Activated CD4-positive, alpha-beta T cell treated with anti-CD3 and anti-CD28 coated beads, Interleukin-2, amount 10 ng/mL, durations not matched to agents 24 days and 14 days (primary cell): ENCODE results near the gene ATAD3C. TPM values are rescaled to one million over a fixed set of nuclear protein-coding genes. Genes with fewer than 3 reads are reported as not detected.
"Not testable (repeated sequence)": the region's sequence is repeated elsewhere in the genome, so short reads cannot be mapped to it uniquely, and the experiment has no call there.

Experiments
- DNase-seq: peaks from one replicate; pipeline ENCODE4 v3.0.0; 2022
- H3K27ac Mint-ChIP-seq: one replicate; pipeline ENCODE4 v1.8.0; 2022; ENCODE audit warnings: mild to moderate bottlenecking, mixed read lengths
- H3K27me3 Mint-ChIP-seq: one replicate; pipeline ENCODE4 v1.8.0; 2022; ENCODE audit warnings: mixed read lengths
- H3K36me3 Mint-ChIP-seq: one replicate; pipeline ENCODE4 v1.8.0; 2022; ENCODE audit warnings: low read depth, mild to moderate bottlenecking, mixed read lengths
- H3K4me1 Mint-ChIP-seq: one replicate; pipeline ENCODE4 v1.8.0; 2021; ENCODE audit warnings: mixed read lengths
- H3K4me3 Mint-ChIP-seq: one replicate; pipeline ENCODE4 v1.8.0; 2022; ENCODE audit warnings: mild to moderate bottlenecking, moderate library complexity, mixed read lengths
- H3K9me3 Mint-ChIP-seq: one replicate; pipeline ENCODE4 v1.8.0; 2021; ENCODE audit warnings: mixed read lengths
- intact Hi-C: fragments of 100-400 bp; cut with micrococcal nuclease; formaldehyde crosslinking; loops from one replicate; pipeline ENCODE4 v1.15.1; 2023
- total RNA-seq: library from RNA; stranded (reverse); gene quantifications from 2 replicates; pipeline ENCODE4 v1.2.3, GENCODE V29; 2022

Gene ATAD3C
- total RNA-seq, 1 donor from 2014 or later, result 0.75 TPM

GRCh38 chr1:1456683-1457255 lies 7.3 kb downstream of the ATAD3C start:
- H3K4me3 Mint-ChIP-seq, H3K27me3 Mint-ChIP-seq, H3K36me3 Mint-ChIP-seq, DNase-seq, H3K4me1 Mint-ChIP-seq, H3K27ac Mint-ChIP-seq, H3K9me3 Mint-ChIP-seq, intact Hi-C loops: not testable (repeated sequence)

DNA sequence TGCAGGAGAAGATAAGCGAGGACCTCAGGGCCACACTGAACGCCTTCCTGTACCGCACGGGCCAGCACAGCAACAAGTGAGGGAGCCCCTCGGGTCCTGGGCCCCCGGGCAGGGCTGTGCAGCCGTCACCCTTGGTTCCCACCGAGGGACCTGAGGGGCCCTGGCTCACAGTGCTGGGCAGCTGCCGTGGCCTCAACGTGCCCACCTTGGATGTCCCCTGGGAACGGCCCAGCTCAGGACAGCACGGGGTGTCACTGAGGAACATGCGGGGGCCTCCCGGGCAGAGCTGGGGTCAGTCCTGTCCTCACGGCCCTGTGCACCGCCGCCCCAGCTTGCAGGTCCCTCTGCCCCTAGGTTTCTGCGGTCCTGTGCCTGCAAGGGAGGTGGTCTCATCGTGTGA lies 9.7 kb downstream of the ATAD3C start:
- H3K36me3 Mint-ChIP-seq, intact Hi-C loops, DNase-seq, H3K4me3 Mint-ChIP-seq, H3K27ac Mint-ChIP-seq, H3K4me1 Mint-ChIP-seq, H3K27me3 Mint-ChIP-seq, H3K9me3 Mint-ChIP-seq: not testable (repeated sequence)

DNA sequence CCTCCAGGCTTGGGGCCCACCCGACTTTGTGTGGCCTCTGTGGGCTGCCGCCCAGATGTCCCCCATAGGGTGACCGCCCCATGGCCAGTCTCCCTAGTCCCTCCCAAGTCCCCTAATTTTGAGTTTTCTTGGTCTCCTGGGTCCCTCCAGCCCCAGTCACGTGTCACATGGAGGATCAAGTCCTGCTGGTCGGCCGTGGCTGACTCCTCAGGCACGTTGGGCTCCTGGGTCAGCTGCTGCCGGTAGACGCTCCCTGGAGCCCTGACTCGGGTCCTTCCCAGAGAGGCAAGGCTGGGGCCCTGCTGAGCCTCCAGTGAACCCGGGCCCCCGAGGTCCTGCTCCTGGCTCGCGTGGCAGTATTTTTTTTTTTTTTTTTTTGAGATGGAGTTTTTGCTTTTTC lies 10.2 kb downstream of the ATAD3C start:
- H3K4me3 Mint-ChIP-seq, H3K36me3 Mint-ChIP-seq, H3K9me3 Mint-ChIP-seq, H3K27ac Mint-ChIP-seq, intact Hi-C loops, H3K27me3 Mint-ChIP-seq, DNase-seq, H3K4me1 Mint-ChIP-seq: not testable (repeated sequence)

DNA sequence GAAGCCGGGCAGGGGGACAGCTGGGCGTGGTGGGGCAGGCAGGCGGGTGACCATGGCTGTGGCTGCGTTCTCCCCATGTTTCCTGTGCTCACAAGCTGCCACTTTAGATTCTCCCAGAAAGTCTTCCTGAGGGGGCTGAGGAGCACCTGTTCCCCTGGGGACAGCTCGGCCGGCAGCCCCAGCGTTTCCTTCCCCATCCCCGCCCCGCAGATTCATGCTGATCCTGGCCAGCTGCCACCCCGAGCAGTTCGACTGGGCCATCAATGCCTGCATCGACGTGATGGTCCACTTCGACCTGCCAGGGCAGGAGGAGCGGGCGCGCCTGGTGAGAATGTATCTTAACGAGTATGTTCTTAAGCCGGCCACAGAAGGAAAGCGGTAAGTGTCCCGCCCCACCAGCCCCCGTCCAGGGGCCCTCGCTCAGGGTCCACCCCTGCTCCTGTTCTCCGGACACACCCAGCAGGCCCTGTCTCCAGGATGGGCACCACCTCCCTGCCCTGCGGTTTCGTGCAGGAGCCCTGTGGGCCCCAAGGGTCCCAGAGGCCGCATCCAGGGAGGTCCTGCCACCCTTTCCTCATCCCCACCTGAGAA lies 11.1 kb downstream of the ATAD3C start:
- intact Hi-C loops, result no loop called here
- Mint-ChIP-seq H3K4me1 (no peaks in the 10 kb centered on the region), H3K9me3 (no peaks in the 10 kb centered on the region), H3K27ac (no peak overlapping the region), H3K4me3 (no peak overlapping the region), H3K27me3 (no peaks in the 10 kb centered on the region), H3K36me3 (no peaks in the 10 kb centered on the region)
- DNase-seq, result no peak

DNA sequence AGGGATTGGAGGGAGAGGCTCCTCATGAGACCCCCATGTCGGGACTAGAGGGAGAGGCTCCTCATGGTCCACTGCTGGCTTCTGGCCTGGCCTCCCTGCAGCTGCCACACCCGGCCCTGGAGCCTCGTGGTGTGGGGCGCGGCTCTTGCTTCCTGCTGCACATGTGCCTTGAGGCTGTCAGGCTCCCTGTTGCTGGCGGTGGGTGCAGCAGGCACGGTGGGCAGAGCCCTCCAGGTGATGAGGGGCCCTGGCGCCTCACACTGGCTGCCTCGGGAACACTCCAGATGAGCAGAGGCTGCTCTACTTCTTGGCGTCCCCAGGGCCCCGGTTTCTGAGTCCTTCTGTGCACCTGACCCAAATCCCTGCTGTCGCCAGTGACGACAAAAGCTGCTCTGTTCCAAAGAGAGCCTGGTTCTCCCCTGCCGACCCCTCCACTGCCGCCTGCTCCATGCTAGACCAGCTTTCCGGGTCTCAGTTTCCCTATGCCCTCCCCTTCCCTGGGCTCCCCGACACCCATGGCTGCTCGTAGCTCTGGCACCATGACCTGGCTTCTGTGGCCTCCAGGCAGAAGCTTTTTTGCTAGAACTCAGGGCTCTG lies 12.3 kb downstream of the ATAD3C start:
- intact Hi-C loops, result no loop called here
- Mint-ChIP-seq H3K27me3 (no peaks in the 10 kb centered on the region), H3K9me3 (no peaks in the 10 kb centered on the region), H3K4me1 (no peaks in the 10 kb centered on the region), H3K4me3 (no peak overlapping the region), H3K27ac (no peak overlapping the region), H3K36me3 (no peaks in the 10 kb centered on the region)
- no peak for DNase-seq

DNA sequence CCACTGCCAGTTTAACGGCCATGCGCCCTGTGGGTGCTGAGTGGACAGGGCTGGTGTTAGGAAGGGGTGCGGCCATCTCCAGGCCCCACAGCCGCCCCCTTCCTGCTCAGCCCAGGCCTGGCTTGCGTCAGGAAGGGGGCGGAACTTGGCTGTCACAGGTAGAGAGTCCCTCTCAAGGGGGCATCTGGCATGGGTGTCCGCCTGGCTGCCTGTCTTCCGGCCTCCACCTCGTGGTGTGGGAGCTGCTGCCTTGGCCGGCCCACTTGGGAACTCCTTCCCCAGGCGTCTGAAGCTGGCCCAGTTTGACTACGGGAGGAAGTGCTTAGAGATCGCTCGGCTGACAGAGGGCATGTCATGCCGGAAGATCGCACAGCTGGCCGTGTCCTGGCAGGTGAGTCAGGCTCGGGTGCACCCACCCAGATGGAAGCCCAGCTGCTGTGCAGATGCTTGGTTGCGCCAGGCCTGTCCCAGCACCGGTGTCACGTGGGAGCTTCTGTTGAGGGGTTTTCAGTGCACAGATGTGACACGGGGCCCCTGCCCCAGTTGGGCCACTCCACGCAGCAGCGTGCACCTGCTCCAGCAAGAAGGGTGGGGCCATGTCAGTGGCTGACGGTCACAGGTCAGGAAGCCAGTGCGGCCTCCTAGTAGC lies 13.0 kb downstream of the ATAD3C start:
- H3K27ac Mint-ChIP-seq, result no peak overlapping the region
- DNase-seq, result peak; percentile 63

GRCh38 chr1:1463312-1463711 lies 13.8 kb downstream of the ATAD3C start:
- no peak for DNase-seq
- H3K27ac Mint-ChIP-seq, result no peak overlapping the region
- no peak overlapping the region for H3K4me3 Mint-ChIP-seq
- H3K4me1 Mint-ChIP-seq, result no peaks in the 10 kb centered on the region
- H3K27me3 Mint-ChIP-seq, result no peaks in the 10 kb centered on the region
- H3K36me3 Mint-ChIP-seq, result no peaks in the 10 kb centered on the region
- intact Hi-C loops, result no loop called here
- no peaks in the 10 kb centered on the region for H3K9me3 Mint-ChIP-seq

More for the DNA sequence above, 13.0 kb downstream of the ATAD3C start:
- Mint-ChIP-seq H3K27me3 (no peaks in the 10 kb centered on the region), H3K9me3 (no peaks in the 10 kb centered on the region), H3K4me1 (no peaks in the 10 kb centered on the region), H3K36me3 (no peaks in the 10 kb centered on the region), H3K4me3 (no peak overlapping the region)
- intact Hi-C loops, result no loop called here

- H3K27me3 Mint-ChIP-seq, H3K4me3 Mint-ChIP-seq, H3K36me3 Mint-ChIP-seq, H3K27ac Mint-ChIP-seq, intact Hi-C loops, H3K9me3 Mint-ChIP-seq, DNase-seq: not testable (repeated sequence)
- H3K4me1 Mint-ChIP-seq, result peaks cover 12% of the 10 kb centered on the region
Observed at GRCh38 chr1:1468196-1468985, 18.9 kb downstream of the ATAD3C start.

DNA sequence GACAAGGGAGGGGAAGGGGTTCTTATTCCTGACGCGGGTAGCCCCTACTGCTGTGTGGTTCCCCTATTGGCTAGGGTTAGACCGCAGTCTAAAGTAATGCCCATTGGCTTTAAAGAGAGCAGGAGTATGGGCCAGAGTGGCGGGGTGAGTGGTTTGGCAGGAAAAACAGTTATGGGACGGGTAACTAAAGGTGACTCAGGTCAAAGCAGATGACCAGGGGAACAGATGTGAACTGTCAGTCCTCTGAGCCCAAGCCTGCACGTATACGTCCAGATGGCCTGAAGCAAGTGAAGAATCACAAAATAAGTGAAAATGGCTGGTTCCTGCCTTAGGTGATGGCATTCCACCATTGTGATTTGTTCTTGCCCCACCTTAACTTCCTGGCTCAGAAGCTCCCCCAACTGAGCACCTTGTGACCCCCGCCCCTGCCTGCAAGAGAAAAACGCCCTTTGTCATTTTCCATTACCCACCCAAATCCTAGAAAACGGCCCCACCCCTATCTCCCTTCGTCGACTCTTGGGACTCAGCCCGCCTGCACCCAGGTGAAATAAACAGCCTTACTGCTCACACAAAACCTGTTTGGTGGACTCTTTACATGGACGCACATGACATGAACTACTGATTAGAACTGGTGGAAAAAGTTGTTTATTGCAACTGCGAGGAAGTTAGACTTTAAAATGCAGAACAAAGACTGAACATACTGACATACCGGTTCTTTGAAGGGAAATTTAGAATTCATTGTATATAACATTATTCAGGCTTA lies 21.3 kb downstream of the ATAD3C start:
- Mint-ChIP-seq H3K27me3 (no peaks in the 10 kb centered on the region), H3K4me1 (peaks cover 15% of the 10 kb centered on the region), H3K9me3 (no peaks in the 10 kb centered on the region), H3K4me3 (peak overlapping the region; percentile 90), H3K27ac (peak overlapping the region; percentile 82), H3K36me3 (peaks cover 3% of the 10 kb centered on the region)
- peak; percentile 74 for DNase-seq
- intact Hi-C loops, result loop anchor here (1.0 kb wide), 3 partner anchors 64 to 144 kb away; partner anchors contain the start of genes MIB2 and MRPL20

DNA sequence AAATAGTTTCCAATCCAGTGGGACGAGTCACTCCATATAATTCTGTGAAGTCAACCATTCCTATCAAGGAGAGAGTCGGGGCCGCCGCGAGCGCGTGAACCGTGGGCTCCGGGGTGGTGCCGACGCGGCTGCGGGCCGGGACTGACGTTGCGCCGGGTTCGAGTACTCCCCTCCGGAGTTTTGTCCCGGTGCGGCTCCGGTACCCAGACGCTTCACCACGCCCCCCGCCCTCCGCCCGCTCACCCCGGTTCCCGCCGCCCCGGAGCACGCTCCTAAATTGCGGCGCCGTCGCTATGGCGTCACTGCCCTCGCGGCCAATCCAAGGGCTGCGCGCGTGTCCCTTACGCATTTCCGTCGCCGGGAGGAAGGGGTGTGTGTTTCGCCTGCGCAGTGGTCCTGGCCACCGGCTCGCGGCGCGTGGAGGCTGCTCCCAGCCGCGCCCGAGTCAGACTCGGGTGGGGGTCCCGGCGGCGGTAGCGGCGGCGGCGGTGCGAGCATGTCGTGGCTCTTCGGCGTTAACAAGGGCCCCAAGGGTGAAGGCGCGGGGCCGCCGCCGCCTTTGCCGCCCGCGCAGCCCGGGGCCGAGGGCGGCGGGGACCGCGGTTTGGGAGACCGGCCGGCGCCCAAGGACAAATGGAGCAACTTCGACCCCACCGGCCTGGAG lies 22.0 kb downstream of the ATAD3C start, which contains the start of gene ATAD3B:
Gene ATAD3B (plus strand): TSS at position 377 of the 664 bp plus-strand sequence. CDS start 120 bp downstream, at position 497.
- H3K36me3 Mint-ChIP-seq, result peaks cover 5% of the 10 kb centered on the region
- peak within 1 kb of the TSS; percentile 90 for H3K4me3 Mint-ChIP-seq
- no peaks in the 10 kb centered on the region for H3K9me3 Mint-ChIP-seq
- H3K27me3 Mint-ChIP-seq, result no peaks in the 10 kb centered on the region
- H3K4me1 Mint-ChIP-seq, result peaks cover 15% of the 10 kb centered on the region
- peak within 1 kb of the TSS; percentile 82 for H3K27ac Mint-ChIP-seq
- DNase-seq, result peak; percentile 98
- intact Hi-C loops, result loop anchor here (1.0 kb wide), 3 partner anchors 64 to 144 kb away; partner anchors contain the start of genes MIB2 and MRPL20

DNA sequence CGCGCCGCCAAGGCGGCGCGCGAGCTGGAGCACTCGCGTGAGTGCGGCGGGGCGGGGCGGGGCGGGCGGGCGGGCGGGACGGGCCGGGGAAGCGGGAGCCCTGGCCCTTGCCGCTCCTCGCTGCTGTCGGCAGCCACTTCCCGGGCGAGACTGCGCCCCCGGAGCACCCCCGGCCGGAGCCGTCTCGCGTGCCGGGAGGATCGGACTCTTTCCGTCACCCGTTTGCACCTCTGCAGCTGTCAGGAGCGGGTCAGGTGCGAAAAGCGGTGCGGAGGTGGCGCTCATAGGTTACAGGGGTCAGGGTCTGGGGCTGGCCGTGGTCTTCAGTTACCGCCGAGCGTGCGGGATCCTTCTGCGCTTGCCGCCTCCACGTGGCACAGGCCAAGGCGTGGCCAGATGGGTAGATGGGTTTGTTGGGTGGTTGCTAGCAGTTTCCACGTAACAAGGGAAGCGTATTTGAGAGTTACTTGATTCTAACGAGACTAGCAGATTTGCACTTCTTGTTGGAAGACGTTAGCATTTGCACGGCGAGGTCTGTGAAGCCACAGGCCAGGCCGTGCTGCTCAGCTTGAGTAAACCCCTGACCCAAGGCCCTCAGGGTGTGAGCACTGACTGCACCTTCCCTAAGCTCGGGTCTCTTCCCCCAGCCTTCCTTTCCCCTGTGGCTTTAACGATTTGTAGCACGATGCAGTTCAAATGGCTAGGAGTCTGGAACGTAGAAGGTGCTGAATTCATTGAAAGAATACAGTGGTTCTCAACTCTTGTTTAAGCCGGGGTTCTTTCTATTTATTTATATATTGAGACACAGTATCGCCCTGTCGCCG lies 22.8 kb downstream of the ATAD3C start:
- peaks cover 11% of the 10 kb centered on the region for H3K36me3 Mint-ChIP-seq
- peak overlapping the region; percentile 71 for H3K27ac Mint-ChIP-seq
- peak overlapping the region; percentile 87 for H3K4me3 Mint-ChIP-seq
- DNase-seq, result peak; percentile 75
- intact Hi-C loops, H3K9me3 Mint-ChIP-seq, H3K27me3 Mint-ChIP-seq: not testable (repeated sequence)
- H3K4me1 Mint-ChIP-seq, result peaks cover 15% of the 10 kb centered on the region

DNA sequence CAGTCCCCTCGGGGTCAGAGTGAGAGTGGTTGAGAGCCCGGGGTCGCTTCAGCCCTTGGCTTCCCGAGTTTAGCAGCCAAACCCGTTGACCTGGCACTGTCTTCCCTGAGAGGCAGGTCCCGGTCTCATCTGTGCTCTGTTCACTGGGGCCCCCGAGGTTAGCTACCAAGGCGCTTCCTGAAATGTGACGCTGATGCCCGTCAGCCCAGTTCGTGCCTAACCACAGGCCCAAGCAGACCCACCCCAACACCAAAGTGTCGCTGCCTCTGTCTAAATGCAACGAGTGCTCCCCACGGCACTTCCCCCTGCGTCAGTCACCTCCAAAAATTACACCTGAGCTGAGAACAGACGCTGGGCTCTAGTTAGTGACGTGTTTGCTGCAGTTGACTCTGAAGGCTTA lies 26.5 kb downstream of the ATAD3C start:
- peaks cover 29% of the 10 kb centered on the region for H3K36me3 Mint-ChIP-seq
- H3K27ac Mint-ChIP-seq, intact Hi-C loops, H3K4me1 Mint-ChIP-seq, H3K27me3 Mint-ChIP-seq, H3K9me3 Mint-ChIP-seq, H3K4me3 Mint-ChIP-seq, DNase-seq: not testable (repeated sequence)
